ENCODE measurements around the gene MCTP1.

DNA sequence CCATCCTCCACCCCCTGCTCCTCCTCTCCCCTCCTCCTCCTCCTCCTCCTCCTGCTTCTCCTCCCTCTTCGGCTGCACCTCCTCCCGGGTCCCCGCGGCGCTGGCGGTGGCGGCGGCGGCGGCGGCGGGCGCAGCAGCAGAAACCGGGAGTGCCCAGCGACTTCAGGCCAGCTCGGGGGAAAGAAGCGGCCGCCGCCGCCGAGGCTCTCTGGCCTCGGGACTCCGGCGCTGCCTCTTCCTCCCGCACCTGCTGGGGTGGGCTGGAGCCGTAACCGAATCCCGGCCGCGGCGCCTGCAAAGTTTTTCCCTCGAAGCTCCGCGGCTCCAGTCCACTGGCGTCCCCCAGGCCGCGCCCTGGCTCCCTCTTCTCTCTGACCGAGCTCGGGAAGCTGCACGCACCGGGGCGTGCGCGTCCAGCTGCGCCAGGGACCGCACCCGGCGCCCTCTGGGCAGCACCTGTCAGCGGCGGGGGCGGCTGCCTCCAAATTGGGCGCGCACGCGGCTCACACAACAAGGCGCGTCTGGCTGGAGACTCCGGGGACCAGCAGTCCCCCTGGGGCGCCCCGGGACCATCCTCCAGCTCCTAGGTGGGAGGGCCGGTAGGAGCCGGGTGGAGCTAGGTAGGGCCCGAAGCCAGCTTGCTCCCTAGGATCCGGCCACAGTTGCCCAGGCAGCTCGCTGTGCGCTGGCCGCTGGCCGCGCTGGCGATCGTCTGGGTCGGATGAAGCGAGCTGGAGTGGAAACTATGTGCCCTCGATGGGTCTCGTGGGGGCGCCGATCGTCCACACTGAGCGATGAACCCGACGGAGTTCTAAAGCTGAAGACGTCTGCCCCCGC lies at the start of gene MCTP1:
- no peak for TF ChIP-seq EZH2 (optimal IDR thresholded peaks at IDR 0.05; ENCODE audit: low read depth, low read length)
- TF ChIP-seq, protein P1, sequence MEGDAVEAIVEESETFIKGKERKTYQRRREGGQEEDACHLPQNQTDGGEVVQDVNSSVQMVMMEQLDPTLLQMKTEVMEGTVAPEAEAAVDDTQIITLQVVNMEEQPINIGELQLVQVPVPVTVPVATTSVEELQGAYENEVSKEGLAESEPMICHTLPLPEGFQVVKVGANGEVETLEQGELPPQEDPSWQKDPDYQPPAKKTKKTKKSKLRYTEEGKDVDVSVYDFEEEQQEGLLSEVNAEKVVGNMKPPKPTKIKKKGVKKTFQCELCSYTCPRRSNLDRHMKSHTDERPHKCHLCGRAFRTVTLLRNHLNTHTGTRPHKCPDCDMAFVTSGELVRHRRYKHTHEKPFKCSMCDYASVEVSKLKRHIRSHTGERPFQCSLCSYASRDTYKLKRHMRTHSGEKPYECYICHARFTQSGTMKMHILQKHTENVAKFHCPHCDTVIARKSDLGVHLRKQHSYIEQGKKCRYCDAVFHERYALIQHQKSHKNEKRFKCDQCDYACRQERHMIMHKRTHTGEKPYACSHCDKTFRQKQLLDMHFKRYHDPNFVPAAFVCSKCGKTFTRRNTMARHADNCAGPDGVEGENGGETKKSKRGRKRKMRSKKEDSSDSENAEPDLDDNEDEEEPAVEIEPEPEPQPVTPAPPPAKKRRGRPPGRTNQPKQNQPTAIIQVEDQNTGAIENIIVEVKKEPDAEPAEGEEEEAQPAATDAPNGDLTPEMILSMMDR (IDR thresholded peaks at IDR 0.05; ENCODE audit: low read length) = no peak
- TF ChIP-seq EZH2phosphoT487 (IDR thresholded peaks at IDR 0.05; ENCODE audit: low read length) = no peak

All from MM.1S (cell line).